Retina (tissue), 1 donor: Measurements from ENCODE around the gene PRRT1B.

Source experiments
- DNase-seq: peaks from one replicate; pipeline ENCODE4 v3.0.0-alpha.2; 2016

PRRT1B gene

DNA sequence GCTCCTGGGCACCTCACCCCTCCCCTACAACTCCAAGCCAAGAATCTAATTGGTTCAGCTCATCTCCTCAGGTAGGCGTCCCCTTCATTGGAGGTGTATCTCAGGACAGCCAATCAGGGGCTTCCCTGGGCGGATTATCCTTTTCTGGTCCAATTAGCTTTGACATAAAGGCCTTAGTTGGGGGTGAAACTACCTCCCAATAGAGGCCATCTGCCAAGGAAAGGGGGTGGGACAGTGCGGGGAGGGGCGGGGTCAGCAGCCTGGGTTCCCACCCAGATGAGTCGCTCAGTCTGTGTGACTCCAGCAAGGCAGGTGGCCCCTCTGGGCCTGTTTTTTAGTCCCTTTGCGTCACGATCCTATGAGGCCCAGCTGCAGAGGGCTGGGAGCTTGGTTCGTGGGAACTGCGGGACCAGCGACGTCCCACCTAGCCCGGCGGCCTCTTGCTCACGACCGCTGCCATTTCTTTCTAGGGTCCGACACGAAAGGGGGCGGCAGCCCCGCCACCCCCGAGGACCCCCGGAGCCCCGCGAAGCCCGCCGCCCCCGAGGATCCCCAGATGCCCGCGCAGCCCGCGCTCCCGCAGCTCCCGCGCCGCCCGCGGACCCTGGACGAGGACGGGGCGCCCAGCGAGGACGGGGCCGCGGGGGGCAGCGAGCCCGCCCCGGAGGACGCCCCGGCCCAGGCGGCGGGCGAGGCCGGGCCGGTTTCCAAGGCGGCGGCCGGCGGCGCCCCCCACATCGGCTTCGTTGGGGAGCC is 8.9 kb downstream of the PRRT1B start:
- no peak for DNase-seq

DNA sequence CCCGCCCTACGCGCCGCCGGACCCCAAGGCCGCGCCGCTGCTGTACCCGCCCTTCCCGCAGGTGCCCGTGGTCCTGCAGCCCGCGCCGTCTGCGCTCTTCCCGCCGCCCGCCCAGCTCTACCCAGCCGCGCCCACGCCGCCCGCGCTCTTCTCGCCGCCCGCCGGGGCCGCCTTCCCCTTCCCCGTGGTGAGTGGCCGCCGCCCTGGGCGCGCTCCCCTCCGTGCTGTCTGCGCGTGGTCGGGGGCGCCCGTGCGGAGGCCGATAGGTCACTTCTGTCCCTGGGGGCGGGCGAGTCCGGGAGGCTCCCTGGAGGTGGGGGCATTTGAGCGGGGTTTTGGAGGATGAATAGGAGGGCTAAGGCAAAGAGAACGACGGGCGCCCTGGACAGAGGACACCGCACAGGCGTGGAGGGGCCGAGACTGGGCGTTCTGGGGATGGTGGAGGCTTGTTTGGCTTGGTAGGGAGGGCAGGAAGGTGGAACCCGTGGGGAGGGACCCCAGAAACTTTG is 9.6 kb downstream of the PRRT1B start:
- DNase-seq: no peak

DNA sequence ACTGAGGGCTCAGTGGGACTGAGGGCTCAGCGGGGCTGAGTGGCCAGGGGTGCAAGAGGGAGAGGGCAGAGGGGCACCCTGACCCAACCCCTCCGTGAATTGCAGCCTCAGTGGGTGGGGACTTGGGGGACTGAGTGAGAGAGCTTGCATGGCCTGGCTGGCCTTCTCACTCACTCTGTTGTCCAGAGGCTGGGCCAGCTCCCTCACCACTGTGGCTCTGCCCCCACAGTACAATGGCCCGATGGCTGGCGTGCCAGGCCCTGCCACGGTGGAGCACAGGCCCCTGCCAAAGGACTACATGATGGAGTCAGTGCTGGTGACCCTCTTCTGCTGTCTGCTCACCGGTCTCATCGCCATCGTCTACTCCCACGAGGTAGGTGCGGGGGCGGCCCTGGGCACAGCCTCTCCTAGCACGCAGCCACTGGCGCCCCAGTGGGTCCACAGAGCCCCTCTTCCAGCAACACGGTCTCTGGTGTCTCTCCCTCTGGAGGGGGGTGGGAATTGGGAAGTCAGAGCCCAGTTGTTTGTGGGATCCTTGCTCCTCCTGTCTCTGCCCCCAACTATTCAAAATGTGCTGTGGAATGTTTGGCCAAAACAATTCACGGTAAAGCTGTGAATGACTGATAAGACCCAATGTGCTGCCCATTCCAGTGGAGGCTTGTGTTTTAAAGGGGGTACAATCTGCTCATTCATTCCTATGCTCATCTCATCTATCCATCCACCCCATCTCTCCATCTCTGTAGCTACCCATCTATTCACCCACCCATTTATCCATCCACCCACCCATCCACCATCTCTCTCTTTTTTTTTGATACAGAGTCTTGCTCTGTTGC is 10.7 kb downstream of the PRRT1B start:
- DNase-seq: no peak

DNA sequence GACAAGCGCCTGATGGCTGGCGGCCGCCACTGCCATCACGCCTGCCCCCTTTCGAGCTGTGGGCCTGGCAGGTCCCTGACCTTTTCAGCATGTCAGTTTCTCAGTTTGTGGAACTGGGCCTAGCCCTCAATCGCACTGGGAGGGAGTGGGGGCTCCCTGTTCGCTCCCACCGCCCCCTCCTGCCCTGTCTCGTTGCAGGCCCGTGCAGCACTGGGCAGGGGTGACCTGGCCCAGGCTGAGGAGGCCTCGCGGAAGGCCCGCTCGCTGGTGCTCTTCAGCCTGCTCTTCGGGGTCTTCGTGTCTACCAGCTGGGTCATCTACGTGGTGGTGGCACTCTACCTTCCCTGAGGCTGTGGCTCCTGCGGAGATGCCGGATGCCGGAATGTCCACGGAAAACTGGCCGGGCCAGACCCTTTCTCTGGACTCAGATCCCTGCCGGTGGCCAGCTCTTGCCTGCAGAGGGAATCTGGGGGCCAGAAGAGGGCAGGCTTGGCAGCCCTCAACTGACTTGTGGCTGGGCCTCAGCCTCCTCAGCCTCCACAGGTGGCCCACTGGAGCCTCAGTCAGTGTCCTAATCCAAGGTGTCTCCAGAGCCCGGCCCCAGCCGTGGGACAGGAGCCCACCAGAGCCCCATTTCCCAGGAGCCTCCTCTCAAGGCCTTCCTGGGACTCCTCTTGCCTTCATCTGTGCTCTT is 12.7 kb downstream of the PRRT1B start:
- no peak for DNase-seq

DNA sequence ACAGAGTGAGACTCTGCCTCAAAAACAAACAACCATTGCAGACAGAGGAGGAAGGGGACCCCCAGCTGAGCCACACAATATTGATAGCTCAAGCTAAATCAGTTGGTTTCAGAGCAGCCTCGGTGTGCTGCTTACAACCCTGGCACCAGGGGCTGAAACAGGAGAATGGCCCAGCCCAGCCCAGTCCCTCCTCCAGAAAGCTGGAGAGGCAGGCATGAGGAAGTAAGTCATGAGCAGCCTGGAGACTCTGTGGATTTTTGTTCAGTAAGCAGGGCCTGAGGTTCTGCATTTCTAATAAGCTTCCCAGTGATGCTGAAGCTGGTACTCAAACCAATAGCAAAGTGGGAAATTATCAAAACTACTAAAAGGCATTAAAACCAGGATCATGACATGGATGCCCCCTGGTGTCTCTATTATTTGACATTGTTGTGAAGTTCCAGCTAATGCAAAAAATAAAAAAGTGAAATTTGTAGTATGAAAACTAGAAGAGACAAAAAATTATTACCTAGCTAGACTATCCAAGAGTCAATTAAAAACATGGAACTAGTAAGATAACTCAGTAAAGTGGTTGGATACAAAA is 14.2 kb downstream of the PRRT1B start:
- no peak for DNase-seq

DNA sequence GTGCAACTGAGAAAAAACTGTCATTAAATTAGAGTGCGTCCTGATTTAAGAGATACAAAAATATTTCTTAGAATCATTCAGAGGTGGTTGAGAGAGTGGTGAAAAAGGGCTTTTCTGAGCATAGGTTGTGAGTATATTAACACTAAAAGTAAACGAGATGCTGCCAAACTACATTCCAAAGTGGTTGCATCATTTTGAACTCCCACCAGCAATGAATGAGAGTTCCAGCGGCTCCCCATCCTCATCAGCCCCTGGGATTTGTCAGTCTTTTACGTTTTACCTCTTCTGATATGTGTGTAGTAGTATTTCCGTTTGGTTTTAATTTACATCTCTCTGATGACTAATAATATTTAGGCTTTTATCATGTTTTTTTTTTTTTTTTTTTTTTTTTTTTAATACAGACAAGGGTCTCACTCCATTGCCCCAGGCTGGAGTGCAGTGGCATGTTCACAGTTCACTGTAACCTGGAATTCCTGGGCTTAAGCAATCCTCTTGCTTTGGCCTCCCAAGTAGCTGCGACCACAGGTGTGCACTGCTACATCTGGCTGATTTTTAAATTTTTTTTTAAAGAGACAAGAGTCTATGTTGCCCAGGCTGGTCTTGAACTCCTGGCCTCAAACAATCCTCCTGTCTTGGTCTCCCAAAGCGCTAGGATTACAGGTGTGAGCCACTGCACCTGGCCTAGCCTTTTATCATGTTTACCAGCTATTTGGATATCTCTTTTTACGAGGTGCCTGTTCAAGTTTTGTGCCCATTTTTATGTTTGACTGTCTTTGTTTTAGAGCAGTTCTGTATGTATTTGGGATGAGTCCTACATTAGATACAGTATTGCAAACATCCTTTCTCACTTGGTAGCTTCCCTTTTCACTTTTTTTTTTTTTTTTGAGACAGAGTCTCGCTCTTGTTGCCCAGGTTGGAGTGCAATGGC is 17.0 kb downstream of the PRRT1B start:
- no peak for DNase-seq

DNA sequence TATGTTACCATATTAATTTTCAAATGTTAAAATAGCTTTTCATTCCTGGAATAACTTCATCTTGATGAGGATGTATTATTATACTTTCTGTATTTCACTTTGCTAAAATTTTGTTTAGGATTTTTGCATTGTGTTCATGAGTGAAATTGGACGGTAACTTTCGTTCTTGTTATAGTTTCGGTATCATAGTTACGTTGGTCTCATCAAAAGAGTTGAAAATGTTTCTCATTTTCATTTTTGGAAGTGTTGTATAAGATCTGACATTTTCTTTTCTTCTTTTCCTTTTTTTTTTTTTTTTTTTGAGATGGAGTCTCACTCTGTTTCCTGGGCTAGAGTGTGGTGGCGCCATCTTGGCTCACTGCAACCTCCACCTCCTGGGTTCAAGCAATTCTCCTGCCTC is 20.0 kb downstream of the PRRT1B start:
- no peak for DNase-seq

DNA sequence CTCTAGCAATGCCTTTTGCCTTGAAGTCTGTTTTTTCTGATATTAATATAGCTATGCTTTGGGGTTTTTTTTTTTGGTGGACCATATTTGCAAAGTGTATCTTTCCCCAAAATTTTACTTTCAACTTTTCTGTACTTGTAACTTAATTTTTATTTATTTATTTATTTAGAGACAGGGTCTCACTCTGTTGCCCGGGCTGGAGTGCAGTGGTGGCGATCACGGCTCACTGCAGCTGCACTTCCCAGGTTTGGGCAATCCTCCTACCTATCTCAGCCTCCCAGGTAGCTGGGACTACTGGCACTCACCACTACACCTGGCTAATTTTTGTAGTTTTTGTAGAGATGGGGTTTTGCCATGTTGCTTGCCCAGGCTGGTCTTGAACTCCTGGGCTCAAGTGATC is 20.8 kb downstream of the PRRT1B start:
- DNase-seq: no peak

DNA sequence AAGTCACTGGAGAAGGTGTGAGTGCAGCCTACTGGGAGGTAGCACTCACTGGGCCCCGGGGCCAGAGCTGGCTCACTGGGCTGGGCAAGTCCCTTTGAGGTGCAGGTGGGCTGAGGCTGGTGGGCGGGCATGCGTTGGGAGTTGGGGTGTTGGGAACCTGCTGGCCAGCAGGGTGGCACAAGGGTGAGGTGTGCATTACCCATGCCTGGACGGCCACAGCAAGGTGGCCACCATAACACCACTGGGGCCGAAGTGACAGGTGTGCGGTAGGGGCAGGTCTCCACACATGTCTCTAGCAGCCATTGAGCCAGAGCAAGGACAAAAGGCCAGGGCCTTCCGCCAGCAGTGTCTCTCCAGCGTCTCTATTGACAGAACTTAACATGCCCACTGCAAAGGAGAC is 22.6 kb downstream of the PRRT1B start:
- DNase-seq: no peak

DNA sequence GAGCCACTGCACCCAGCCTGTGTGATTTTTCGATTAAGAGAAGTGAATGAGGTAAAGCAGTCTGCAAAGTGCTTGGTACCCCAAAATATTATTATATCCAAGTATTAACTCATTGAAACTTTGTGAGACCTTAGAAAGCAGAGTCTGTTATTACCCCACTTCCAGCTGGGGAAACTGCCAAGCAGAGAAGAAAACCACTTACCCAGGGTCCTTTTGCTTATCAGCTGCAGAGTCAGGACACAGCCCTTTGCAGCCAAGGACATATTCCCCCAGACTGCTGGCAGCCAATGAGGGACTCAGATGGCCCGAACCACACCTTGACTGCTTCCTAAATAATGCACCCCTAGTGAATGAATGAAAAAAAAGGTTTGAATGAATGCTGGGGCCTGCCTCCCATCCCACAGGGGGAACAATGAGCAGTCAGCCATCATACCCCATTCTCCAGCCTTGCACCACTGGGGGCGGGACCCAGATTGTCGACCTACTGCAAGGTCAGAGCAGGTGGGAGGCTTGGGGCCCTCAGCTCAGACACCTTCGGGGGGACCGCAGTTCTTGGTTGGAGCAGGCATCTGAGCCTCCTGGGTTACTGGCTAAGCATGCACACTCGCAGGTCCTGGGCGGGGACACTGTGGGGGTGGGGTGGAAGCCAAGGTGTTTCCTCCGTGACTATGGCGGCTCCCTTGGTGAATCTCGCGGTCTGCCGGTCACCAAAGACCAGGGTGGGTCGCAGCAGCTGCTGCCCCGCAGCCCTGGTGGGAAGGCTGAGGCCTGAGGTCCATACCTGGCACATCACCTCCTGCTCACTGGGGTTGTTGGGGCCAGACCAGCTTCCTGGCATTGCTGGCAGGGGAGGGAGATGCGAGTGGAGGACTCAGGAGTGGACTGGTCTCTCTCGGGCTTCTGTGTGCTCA is 29.7 kb downstream of the PRRT1B start:
- DNase-seq: no peak

DNA sequence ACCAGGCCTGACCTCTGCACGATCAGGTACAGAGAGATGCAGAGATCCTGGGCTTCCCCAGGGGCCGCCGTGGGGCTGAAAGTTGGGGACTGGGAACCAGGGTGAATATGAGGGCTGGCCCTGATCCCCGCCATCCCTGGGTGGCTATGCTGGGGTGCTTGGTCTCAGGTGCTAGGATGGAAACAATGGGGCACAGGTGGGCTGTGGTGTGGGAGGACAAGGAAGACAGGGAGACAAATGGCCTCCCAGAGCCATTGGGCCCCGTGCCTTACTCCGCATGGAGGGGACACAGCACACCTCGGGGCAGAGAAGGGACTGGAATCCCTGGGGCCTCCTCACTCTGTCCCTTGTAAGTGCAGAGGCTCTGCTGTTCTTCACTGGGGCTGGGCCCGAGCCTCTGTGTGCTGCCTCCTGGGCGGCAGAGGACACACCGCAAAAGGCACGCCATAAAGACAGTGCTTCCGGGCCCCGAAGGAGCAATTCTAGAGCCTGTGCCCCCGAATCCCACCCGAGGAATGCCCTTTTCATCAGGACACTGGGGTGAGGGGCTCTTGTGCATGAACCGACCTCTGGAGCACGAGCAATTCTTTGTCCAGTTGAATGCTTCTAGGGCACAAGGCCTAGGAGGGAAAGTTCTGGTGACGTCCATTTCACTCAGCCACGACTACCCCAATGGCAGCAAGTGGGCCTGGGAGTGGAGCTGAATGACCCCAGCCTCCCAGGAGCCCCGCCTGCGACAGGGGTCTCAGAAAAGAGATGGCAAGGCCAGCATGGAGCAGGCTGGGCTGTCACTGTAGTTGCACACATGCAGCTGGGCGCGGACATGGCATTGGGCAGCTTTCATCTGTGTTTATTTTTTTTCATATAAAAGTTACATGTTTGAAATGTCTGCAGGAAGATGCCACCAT is 30.9 kb downstream of the PRRT1B start:
- DNase-seq: peak; percentile 22

DNA sequence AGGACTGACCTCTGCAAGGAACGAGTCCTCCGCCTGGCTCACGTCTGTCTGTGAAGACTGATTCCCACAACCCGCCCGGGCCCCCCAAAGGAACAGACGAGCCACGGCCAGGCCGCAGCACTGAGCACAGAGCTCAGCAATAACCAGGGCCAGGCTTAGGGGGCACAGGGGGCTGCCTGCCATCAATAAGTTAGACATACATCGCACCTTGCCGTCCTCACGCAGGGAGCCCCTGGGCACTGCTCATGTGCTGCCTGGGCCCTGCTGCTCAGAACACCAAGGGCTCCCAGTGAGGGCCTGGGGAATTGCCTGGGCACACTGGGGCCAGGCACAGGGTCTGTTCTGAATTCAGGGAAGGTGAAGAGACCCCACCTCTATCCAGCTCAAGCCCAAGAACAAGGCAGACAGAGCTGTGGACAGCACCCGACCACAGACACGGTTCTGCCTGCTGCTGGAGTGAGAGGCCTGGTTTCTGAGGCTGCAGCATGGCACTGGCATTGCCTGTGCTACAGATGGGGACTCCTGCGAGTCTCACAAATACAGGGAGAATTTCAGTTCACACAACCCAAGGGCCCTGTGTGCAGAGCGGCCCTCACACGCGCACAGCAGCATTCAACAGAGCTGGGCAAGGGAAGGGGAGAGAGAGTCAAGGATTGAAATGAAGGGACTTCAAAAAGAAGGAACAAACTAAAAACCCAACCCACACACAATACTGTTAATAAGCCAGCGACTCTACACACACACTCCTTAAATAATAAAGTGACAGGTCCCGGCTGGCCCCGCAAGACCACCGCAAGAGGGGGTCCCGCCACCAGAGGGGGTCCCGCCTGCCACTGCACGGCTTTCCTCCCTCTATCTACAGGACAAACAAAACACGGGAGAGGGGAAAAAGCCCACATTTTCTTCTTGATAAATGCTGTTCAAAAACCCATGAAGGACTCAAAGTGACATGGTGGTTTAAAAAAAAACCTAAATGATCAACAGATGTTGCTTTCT is 32.0 kb downstream of the PRRT1B start:
- no peak for DNase-seq

DNA sequence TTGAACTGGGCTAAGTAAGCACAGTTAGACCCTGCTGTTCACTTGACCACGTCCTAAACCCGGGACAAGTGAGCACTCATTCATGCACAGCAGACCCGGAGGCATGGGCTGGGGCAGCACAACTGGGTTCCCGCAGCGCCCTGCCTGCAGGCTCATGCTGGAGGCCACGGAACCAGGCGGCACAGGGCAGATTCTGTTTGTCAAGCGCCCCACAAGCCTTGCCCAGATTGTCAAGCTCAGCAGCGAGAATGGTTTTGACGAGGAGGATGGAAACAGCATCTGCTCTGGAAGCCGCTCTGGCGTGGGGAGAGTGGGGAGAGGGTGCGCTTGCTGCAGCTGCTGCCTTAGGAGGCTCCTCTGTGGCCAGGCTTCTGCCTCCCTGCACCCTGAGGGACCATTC is 32.7 kb downstream of the PRRT1B start:
- DNase-seq: peak; percentile 89

DNA sequence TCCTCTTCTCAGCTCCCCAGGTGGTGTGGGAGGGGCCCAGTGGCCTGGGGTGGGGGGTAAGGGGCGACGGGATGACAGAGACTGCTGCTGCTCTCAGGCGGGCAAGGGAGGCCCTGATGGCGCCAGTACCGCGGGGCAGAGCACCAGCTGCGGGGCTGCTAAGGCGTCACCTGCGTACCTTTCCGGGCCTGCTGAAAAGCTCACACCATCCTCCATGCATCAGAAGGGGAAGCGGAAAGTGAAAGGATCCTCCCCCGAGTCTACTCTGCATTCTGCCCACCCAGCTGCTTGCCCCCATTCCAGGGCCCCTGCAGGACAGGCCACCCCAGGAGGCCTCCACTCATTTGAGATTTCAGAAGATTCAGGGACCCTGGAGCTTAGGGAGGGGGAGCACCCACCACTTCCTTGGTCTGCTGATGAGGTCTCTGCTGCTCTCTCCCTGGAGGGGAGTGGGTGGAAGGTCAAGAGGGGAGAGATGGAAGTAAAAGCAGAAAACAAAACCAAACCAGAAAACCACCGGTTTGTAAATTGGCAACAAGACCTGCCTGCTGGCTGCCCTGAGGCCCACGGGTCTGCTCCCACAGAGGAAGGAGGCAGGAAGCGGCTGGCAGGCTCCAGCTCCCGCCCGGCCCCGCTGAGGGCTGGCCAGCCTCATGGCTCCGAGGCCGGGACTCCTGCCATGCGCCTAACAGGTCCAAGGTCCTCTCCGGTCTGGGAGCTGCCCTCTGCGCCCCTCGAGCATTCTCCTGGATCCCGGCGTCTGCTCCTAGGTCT is 33.6 kb downstream of the PRRT1B start:
- peak; percentile 47 for DNase-seq

DNA sequence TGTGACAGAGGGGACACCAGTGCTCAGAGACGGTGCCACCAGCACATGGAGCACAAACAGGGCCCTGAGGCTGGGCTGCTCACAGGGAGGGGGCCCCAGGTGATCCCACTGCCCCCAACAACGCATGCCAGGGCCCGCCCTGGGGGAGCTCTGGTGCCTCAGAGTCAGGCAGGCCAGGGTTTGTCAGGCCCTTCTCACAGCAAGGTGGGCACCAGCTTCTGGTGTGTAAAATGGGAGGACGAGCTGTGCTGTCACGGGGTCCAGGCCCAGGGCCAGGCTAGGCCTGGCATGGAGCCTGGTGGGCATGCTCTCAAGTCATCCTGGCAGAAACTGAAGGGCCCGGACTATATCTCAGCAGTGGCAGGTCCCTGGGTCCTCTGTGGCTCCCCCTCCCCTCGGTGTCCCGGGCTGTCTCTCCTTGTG is 34.5 kb downstream of the PRRT1B start:
- no peak for DNase-seq

DNA sequence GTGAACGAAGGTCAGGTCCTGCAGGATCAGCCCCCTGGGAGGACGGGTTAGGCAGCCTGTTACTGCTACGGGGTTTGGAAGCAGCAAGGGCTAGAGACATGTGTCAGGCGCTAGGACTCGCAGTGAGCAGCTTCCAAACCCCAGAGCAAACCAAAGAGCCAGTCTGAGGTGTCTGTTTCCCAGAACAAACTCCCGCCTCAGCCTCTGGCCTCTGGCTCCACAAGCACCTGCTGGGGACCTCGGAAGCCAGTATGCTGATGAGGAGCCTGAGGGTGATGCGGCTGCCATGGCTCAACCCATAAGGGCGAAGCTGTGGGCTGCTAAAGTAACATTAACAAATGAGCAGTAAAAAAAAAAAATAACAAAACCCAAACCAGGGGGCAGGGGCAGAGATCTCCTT is 35.0 kb downstream of the PRRT1B start:
- DNase-seq: no peak

DNA sequence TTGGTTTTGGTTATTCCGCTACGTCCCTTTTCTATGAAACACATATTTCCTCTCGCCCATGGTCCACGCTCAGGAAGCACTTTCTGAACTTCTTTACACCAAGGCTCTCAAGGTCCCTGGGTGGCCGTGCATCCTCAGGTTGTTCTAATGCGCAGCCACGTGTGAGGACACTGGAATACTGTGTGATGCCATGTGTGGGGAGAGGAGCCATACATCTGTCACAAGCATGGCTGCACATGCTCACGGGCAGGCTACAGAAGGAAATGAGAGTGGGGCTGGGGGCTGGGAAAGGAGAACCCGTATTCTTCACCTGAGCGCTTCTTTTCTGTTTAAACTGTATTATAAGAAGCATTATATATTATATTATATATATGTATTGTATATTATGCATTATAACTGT is 36.7 kb downstream of the PRRT1B start:
- DNase-seq: no peak
